ENCODE data around the gene ARL16.
"Not testable (repeated sequence)": the region's sequence is repeated elsewhere in the genome, so short reads cannot be mapped to it uniquely, and the experiment has no call there.

ARL16 gene

GRCh38 chr17:81695211-81695610 is 11.6 kb upstream of the ARL16 start:
- DNase-seq (ENCODE audit: low read depth), result no peak

GRCh38 chr17:81694810-81695209 is 11.2 kb upstream of the ARL16 start:
- DNase-seq (ENCODE audit: low read depth), result no peak

- DNase-seq (ENCODE audit: low read depth), result no peak
Observed at GRCh38 chr17:81693509-81694210, 10.1 kb upstream of the ARL16 start.

- DNase-seq (ENCODE audit: low read depth), result no peak
Observed at GRCh38 chr17:81691608-81692007, 8.0 kb upstream of the ARL16 start.

- DNase-seq (ENCODE audit: low read depth), result no peak
Observed at GRCh38 chr17:81691196-81691595, 7.6 kb upstream of the ARL16 start.

GRCh38 chr17:81690549-81690948 is 7.0 kb upstream of the ARL16 start:
- no peak for DNase-seq (ENCODE audit: low read depth)

- DNase-seq (ENCODE audit: low read depth), result no peak
Observed at GRCh38 chr17:81690066-81690465, 6.5 kb upstream of the ARL16 start.

GRCh38 chr17:81688616-81689015 is 5.0 kb upstream of the ARL16 start:
- DNase-seq (ENCODE audit: low read depth), result no peak

GRCh38 chr17:81687770-81688541 is 4.4 kb upstream of the ARL16 start:
- no peak for DNase-seq (ENCODE audit: low read depth)

- no peak for DNase-seq (ENCODE audit: low read depth)
Observed at GRCh38 chr17:81686614-81687013, 3.0 kb upstream of the ARL16 start.

GRCh38 chr17:81685108-81685507 is 1.5 kb upstream of the ARL16 start:
- DNase-seq (ENCODE audit: low read depth), result no peak

- DNase-seq (ENCODE audit: low read depth), result no peak
Observed at GRCh38 chr17:81684442-81684911, 880 bp upstream of the ARL16 start.

GRCh38 chr17:81683208-81683583 is 401 bp downstream of the ARL16 start:
- no peak for DNase-seq (ENCODE audit: low read depth)

- no peak for DNase-seq (ENCODE audit: low read depth)
Observed at GRCh38 chr17:81682565-81683207, 911 bp downstream of the ARL16 start.

GRCh38 chr17:81681672-81682071 is 1.9 kb downstream of the ARL16 start:
- no peak for DNase-seq (ENCODE audit: low read depth)

GRCh38 chr17:81680150-81680549 is 3.4 kb downstream of the ARL16 start:
- DNase-seq (ENCODE audit: low read depth), result no peak

- no peak for DNase-seq (ENCODE audit: low read depth)
Observed at GRCh38 chr17:81676906-81677305, 6.7 kb downstream of the ARL16 start.

GRCh38 chr17:81675515-81676221 is 7.9 kb downstream of the ARL16 start:
- not testable (repeated sequence) for DNase-seq (ENCODE audit: low read depth)

GRCh38 chr17:81673561-81674258 is 9.9 kb downstream of the ARL16 start:
- DNase-seq (ENCODE audit: low read depth), result no peak

- no peak for DNase-seq (ENCODE audit: low read depth)
Observed at GRCh38 chr17:81672954-81673353, 10.6 kb downstream of the ARL16 start.

- DNase-seq (ENCODE audit: low read depth), result no peak
Observed at GRCh38 chr17:81672504-81672903, 11.1 kb downstream of the ARL16 start.

- no peak for DNase-seq (ENCODE audit: low read depth)
Observed at GRCh38 chr17:81667754-81668153, 15.8 kb downstream of the ARL16 start.
